ENCODE data around the gene TRPC4.

Gene TRPC4

GRCh38 chr13:37682496-37682895 lies 187.1 kb downstream of the TRPC4 start:
- TF ChIP-seq CTCF (IDR thresholded peaks at IDR 0.05; ENCODE audit: extremely low read depth, insufficient read depth, missing control alignments) = no peak
- in situ Hi-C loops (cut with MboI; ENCODE audit: low pct_unique_long_range_greater_than_20kb, low sequenced_read_pairs, unreplicated experiment) = no loop called here
- no peak for DNase-seq (ENCODE audit: low spot score)

GRCh38 chr13:37681281-37682032 lies 188.1 kb downstream of the TRPC4 start:
- in situ Hi-C loops (cut with MboI; ENCODE audit: low pct_unique_long_range_greater_than_20kb, low sequenced_read_pairs, unreplicated experiment) = no loop called here
- no peak for DNase-seq (ENCODE audit: low spot score)
- TF ChIP-seq CTCF (IDR thresholded peaks at IDR 0.05; ENCODE audit: extremely low read depth, insufficient read depth, missing control alignments) = no peak

GRCh38 chr13:37680137-37680536 lies 189.4 kb downstream of the TRPC4 start:
- DNase-seq (ENCODE audit: low spot score) = no peak
- in situ Hi-C loops (cut with MboI; ENCODE audit: low pct_unique_long_range_greater_than_20kb, low sequenced_read_pairs, unreplicated experiment) = no loop called here
- no peak for TF ChIP-seq CTCF (IDR thresholded peaks at IDR 0.05; ENCODE audit: extremely low read depth, insufficient read depth, missing control alignments)

- in situ Hi-C loops (cut with MboI; ENCODE audit: low pct_unique_long_range_greater_than_20kb, low sequenced_read_pairs, unreplicated experiment) = no loop called here
- TF ChIP-seq CTCF (IDR thresholded peaks at IDR 0.05; ENCODE audit: extremely low read depth, insufficient read depth, missing control alignments) = no peak
- no peak for DNase-seq (ENCODE audit: low spot score)
These were observed 190.5 kb downstream of the TRPC4 start for GRCh38 chr13:37679043-37679442.

- in situ Hi-C loops (cut with MboI; ENCODE audit: low pct_unique_long_range_greater_than_20kb, low sequenced_read_pairs, unreplicated experiment) = no loop called here
- no peak for TF ChIP-seq CTCF (IDR thresholded peaks at IDR 0.05; ENCODE audit: extremely low read depth, insufficient read depth, missing control alignments)
- no peak for DNase-seq (ENCODE audit: low spot score)
These were observed 199.7 kb downstream of the TRPC4 start for GRCh38 chr13:37669845-37670244.

GRCh38 chr13:37667702-37668101 lies 201.9 kb downstream of the TRPC4 start:
- no peak for TF ChIP-seq CTCF (IDR thresholded peaks at IDR 0.05; ENCODE audit: extremely low read depth, insufficient read depth, missing control alignments)
- in situ Hi-C loops (cut with MboI; ENCODE audit: low pct_unique_long_range_greater_than_20kb, low sequenced_read_pairs, unreplicated experiment) = no loop called here
- DNase-seq (ENCODE audit: low spot score) = no peak
